EL (cell line): ENCODE data around the gene NADK2.
"Not testable (repeated sequence)": the region's sequence is repeated elsewhere in the genome, so short reads cannot be mapped to it uniquely, and the experiment has no call there.

Source experiments
- DNase-seq: peaks from one replicate; pipeline ENCODE4 v3.0.0-alpha.2; 2016

Gene NADK2

GRCh38 chr5:36206913-36207312, 34.8 kb downstream of the NADK2 start:
- DNase-seq, result no peak

GRCh38 chr5:36205329-36205728, 36.4 kb downstream of the NADK2 start:
- no peak for DNase-seq

- DNase-seq, result peak; percentile 53
These were observed 39.2 kb downstream of the NADK2 start for GRCh38 chr5:36202521-36202961.

GRCh38 chr5:36200513-36200912, 41.2 kb downstream of the NADK2 start:
- DNase-seq, result peak; percentile 59

- DNase-seq, result peak; percentile 47
These were observed 42.1 kb downstream of the NADK2 start for GRCh38 chr5:36199620-36200019.

GRCh38 chr5:36198783-36199182, 42.9 kb downstream of the NADK2 start:
- DNase-seq, result not testable (repeated sequence)

GRCh38 chr5:36198281-36198680, 43.4 kb downstream of the NADK2 start:
- no peak for DNase-seq

GRCh38 chr5:36193746-36194145, 48.0 kb downstream of the NADK2 start:
- no peak for DNase-seq

- DNase-seq, result not testable (repeated sequence)
These were observed 57.3 kb downstream of the NADK2 start for GRCh38 chr5:36184408-36184807.

- no peak for DNase-seq
These were observed 60.0 kb downstream of the NADK2 start for GRCh38 chr5:36181774-36182173.

- DNase-seq, result no peak
These were observed 61.0 kb downstream of the NADK2 start for GRCh38 chr5:36180556-36181350.

GRCh38 chr5:36179950-36180349, 61.8 kb downstream of the NADK2 start:
- no peak for DNase-seq

- no peak for DNase-seq
These were observed 63.2 kb downstream of the NADK2 start for GRCh38 chr5:36178524-36178890.

GRCh38 chr5:36177715-36178523, 63.8 kb downstream of the NADK2 start:
- peak; percentile 47 for DNase-seq

- DNase-seq, result no peak
These were observed 64.6 kb downstream of the NADK2 start for GRCh38 chr5:36177154-36177553.

- no peak for DNase-seq
These were observed 66.7 kb downstream of the NADK2 start for GRCh38 chr5:36175043-36175442.

GRCh38 chr5:36174119-36174518, 67.6 kb downstream of the NADK2 start:
- no peak for DNase-seq

- DNase-seq, result no peak
These were observed 68.3 kb downstream of the NADK2 start for GRCh38 chr5:36173426-36173825.

- no peak for DNase-seq
These were observed 69.1 kb downstream of the NADK2 start for GRCh38 chr5:36172599-36172998.

GRCh38 chr5:36170832-36171424, 70.8 kb downstream of the NADK2 start:
- DNase-seq, result no peak

- DNase-seq, result no peak
These were observed 73.0 kb downstream of the NADK2 start for GRCh38 chr5:36168737-36169136.

- no peak for DNase-seq
These were observed 77.3 kb downstream of the NADK2 start for GRCh38 chr5:36164461-36164860.

- no peak for DNase-seq
These were observed 78.8 kb downstream of the NADK2 start for GRCh38 chr5:36162810-36163486.
